GM03348 (cell line): ENCODE results near the gene SECISBP2L.
A peak's percentile ranks its signal among the peaks of the same experiment; 100 is the strongest.

ENCODE experiments used
- DNase-seq: peaks from one replicate; pipeline ENCODE4 v3.0.0; 2012; ENCODE audit warnings: low spot score

SECISBP2L gene

DNA sequence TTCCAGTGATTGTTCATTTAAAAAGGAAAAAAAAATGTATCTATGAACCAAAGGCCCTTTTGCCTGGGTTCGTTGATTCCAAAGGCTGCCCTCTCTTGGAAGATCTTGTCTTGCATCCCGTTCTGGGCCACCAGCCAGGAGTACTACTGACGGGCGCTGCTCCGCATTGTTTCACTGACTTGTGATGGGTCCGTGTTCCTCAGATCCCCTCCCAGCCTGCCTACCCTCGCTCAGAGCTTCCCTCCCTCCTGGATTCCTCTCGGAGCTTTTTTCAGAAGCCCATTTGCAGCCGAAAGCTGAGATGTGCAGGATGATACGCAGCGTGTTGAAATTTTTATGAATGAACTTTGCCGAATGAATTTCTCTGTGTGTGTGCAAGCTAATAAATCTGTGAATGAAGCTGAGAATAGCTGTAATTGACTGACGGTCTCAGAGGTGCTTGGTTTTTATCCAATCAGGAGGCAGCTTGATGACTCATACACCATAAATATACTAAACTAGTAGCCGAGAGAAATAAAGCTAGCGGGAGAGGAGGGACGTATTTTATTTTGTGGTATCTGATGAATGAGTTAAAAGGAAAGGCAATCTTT lies 82.6 kb downstream of the SECISBP2L start, which contains the start of gene SHC4:
TSS of gene SHC4 (minus strand) at position 396 of the 590 bp plus-strand sequence. CDS start 904 bp downstream, outside the sequence.
- peak; percentile 74 for DNase-seq

DNA sequence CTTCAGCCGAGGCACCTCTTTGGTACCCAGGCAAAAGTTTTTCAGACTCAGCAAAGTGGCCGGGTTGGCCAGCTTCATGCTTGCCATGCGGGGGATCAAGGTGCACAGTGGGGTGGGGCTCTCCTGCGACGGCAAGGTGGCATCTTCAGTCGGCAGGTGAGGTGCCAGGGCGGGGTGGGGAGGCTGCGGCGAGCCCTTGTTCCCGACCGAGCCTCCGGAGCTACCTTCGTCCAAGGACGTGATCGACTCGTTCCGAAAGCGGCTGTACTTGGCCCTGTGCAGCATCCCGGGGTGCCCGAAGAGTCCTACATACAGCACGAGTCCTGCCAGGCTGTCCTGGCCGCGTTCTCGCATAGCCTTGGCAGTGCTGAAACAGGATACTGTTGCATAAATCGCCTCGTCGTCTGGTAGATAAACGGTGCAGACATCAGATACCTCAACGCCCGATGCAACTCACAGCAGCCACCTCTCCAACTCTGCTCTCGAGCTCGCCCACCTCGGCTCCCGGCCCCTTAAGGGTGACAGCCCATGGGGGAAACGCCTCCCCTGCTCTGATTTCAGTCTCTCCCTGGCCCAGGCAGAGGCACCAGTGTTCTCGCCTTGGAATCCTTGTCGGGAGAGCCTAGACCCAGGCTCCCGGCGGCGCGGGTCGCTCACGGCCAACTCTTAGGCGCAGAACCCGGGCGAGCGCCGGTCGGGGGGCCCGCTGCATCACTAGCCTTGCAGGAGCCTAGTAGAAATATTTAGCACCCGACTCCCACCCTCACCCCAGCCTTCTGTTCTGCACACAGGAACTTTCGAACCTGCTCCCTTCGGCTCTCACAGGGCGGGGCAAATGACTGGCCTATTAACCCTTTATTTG lies 83.4 kb downstream of the SECISBP2L start:
- DNase-seq: peak; percentile 45

DNA sequence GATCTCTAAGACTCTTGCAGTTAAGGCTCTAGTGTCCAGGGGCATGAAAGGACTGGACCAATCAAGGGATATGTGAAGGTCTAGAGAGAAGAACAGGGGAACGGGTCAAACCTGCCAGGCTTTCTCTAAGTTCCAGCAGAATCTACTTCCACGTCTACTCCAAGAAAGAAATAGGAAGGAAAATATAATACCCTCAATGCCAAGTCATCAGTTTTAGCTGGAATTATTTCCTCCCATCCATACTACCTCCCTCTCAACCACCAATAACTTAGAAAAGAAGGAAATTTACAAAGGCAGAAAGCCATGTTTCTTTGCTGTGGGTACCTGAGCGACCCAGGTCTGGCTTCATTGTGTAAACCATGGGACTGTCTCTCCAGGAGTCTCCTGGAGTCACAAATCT lies 90.3 kb downstream of the SECISBP2L start:
- no peak for DNase-seq

DNA sequence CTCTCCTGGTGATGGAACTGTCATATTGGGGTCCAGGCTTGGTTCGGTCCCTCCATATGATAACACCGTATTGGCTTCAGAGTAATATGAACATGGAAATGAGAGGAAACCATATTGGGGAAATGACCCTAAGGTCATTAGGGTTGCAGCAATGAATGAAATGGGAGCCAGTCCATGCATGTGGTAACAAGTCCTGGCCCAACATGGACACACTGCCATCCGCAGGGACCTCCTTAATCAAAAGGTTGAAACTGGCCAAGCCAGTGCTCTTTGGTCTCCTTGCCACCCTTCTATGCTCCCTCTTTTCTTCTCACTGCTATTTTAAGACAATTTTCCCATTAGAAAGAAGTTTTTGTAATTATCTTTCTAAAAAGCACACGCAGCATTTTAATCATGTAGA lies 90.9 kb downstream of the SECISBP2L start:
- no peak for DNase-seq

DNA sequence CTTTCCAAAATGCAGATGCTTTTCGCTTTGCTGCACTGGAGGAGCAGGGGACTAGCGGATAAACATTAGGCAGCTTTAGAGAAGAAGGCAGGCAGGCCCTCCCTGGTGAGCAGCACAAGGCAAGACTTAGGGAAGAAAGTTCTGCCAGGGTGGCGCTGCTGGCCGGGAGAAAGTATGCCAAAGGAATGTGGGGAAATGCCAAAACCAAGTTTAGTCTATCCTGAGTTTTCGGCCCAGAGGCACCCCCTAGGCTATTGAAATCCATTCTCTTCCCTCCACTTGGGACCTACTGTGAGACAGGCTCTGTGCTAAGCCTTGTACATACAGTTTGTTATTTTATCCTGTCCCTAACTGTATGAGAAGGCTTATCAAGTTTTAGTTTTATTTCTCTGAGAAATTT lies 91.7 kb downstream of the SECISBP2L start:
- peak; percentile 13 for DNase-seq

DNA sequence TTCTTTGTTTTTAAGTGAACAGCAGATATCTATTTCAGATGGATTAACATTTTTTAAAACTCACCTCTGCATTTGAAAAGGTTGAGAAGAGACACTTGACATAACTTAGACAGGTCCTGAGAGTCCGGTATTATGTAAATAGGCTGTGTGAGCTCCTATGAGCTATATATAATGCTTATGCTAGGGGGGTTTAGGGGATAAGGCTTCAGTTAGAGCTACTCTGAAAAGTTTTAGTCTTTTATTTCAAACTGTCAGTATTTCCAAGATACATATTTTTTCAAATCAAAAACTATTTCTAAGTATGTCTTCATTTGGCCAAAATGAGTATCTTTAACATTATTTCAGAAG lies 99.4 kb downstream of the SECISBP2L start:
- DNase-seq: no peak

DNA sequence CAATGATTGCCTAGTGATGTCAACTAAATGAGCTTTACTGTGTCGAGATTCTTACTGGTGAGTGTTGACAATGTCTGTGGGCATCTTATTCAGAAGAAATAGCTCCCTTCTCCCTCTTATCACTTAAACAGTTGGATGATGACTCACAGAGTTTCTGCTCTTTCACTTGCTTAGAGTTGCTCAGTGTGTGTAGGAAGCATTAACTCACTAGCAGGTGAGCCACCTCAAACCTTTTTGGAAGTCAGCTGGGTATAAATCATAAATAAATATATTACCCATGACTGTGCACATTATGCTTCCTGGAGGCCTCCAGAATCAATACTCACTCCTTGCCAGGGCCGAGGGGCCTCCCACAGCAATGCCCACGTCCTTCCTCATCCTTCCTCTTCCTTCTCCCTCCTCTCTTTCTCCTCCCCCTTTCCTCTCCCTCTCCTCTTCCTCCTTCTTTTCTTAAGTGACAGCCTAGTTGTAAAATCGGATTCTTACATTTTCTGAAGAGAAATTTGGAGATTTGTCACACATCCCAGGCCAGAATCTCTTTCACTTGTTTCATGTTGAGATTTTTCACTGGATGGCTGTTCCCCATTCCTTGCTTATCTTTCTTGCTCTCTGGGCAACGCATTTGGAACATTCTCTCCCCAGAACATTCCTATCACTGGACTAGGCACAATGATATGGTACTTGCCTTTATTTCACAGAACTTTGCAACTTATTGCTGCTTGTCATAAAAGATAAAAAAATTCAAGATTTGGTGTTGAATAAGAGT lies 100.0 kb downstream of the SECISBP2L start:
- no peak for DNase-seq

DNA sequence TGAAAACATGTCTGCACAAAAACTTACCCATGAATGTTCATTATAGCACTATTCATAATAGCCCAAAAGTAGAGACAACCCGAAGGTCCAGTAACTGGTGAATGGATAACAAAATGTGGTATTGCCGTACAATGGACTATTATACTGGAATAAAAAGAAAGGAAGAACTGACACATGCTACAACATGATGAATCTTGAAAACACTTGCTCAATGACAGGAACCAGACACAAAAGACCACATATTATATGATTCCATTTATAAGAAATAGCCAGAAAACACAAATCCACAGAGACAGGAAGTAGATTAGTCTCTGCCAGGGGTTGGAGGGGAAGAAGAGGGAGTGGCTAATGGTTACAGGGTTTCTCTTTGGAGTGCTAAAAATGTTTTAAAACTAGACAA lies 100.9 kb downstream of the SECISBP2L start:
- no peak for DNase-seq

DNA sequence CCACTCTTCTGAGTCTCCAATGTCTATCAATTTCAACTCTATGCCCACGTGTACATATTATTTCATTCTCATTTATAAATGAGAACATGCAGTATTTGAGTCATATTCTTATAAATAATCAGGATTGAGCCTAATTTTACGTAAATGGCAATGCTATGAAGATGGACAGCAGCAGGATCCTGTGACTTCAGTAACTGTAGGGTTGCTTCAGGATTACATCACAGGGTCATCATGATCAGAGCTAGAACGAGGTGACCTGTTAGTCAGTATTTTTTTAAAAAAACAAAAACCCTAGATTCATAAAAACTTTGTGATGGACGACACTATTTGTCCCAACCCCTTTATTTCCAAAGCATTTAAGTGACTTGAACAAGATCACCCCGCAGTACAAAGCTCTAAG lies 104.3 kb downstream of the SECISBP2L start:
- DNase-seq: no peak

DNA sequence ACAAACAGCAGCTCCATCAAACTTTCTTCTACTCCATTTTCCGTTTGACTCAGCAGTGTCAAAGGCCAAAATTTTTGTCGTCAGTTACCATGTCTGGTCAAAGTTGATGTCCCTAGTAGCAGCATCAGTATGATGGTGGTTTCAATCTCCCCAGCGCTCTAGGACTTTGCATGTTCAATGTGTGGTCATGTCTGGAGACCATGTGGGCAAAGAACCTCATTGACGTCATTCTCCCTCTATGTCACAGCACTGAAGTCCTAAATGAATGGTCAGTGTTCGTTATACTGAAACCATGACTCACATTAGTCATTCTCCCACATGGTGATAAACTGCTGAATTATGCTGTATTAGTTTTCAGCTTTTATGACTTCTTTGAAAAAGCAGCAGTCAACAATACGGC lies 105.7 kb downstream of the SECISBP2L start:
- DNase-seq: peak; percentile 39

DNA sequence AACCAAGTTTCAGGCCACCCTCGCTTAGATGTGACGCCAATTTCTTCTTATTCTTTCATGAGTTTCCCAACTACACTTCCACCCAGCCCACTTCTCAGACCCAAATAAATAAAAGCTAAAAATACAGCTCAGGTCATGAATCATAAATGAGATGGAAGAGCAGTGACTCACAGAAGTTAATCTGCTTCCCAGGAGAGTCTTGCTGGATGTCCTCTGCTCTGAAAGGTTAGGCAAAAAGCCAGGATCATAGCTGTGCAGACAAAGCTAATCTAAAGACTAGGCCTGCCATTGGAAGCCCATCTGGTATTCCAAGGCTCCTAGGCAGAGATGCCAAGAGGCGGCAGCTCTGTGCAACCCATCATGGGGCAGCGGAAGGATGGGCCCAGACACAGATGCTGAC lies 106.6 kb downstream of the SECISBP2L start:
- DNase-seq: peak; percentile 61
